GM12801 (cell line): ENCODE measurements around the gene MORF4L1.

ENCODE experiments used
- CTCF ChIP-seq: IDR thresholded peaks from one replicate; pipeline ENCODE4 v1.5.1; 2011; ENCODE audit warnings: control low read depth; ENCODE audit not compliant: insufficient read length; ENCODE audit errors: extremely low read depth

MORF4L1 gene, protein sequence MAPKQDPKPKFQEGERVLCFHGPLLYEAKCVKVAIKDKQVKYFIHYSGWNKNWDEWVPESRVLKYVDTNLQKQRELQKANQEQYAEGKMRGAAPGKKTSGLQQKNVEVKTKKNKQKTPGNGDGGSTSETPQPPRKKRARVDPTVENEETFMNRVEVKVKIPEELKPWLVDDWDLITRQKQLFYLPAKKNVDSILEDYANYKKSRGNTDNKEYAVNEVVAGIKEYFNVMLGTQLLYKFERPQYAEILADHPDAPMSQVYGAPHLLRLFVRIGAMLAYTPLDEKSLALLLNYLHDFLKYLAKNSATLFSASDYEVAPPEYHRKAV

GRCh38 chr15:78872155-78872971 is at the start of gene MORF4L1:
MORF4L1 (plus strand) TSS chr15:78872890; CDS start chr15:78873018, 128 bp downstream.
- TF ChIP-seq CTCF = no peak

GRCh38 chr15:78828920-78829319 is 43.8 kb upstream of the MORF4L1 start:
- TF ChIP-seq CTCF = no peak

GRCh38 chr15:78830514-78831228 is 42.0 kb upstream of the MORF4L1 start:
- no peak for TF ChIP-seq CTCF

DNA sequence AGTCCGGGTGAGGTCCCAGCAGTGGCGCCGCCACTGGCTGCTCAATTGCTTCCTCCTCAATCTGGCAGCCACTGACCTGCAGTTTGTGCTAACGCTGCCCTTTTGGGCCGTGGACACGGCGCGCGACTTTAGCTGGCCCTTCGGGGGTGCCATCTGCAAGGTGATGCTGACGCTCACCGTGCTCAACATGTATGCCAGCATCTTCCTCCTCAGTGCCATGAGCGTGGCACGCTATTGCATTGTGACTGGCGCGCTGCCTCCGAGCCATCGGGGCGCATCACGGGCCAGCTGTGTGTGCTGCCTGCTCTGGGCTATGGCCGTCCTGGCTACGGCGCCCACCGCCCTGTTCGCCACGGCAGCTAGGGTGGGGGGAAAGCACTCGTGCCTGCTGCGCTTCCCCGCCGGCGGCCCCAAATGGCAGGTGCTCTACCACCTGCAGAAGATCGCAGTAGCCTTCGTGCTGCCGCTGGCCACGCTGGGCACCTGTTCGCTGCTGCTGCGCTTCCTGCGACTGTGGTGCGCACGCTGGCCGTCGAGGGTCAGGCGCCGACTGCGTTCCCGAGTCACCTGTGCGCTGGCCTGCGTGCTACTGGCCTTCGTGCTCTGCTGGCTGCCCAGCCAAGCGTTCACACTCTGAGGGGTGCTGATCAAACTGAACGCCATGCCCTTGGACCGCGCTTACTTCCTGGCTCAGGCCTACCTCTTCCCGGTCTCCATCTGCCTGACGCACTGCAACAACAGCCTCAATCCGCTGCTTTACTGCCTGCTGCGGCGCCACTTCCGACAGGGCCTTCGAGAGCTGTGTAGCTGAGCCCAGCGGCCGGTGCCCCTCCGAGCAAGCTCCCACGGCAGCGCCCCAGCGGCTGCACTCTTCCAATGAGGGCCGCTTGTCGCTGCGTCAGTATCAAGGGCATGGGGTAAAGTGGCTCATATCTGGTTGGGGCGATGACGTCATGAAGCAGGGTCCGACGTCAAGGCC is 41.2 kb upstream of the MORF4L1 start:
- no peak for TF ChIP-seq CTCF

- TF ChIP-seq CTCF = no peak
These were observed 36.4 kb upstream of the MORF4L1 start for GRCh38 chr15:78836333-78836732.

DNA sequence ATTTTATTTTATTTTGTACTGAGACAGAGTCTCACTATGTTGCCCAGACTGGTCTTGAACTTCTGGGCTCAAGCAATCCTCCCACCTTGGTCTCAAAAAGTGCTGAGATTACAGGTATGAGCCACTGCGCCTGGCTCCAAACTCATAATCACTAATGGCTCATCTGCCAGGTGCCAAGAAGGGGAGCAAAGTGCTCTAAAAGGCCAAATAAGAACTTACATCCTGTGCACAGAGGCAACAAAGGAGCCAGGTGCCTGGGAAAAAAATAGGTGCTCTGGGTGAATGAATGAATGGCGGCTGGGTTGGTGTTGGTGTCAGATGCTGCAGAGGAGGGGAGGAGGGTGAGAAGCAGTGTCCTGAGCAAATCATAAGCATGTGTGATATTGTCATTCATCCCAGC is 35.6 kb upstream of the MORF4L1 start:
- TF ChIP-seq CTCF = no peak
